Posterior vena cava (tissue), 2 donors: Measurements from ENCODE around the gene KIF1C. TPM values are rescaled to one million over a fixed set of nuclear protein-coding genes. Genes with fewer than 3 reads are reported as not detected.

Source experiments
- DNase-seq: peaks from one replicate; pipeline ENCODE4 v3.0.0-alpha.2; 2020; ENCODE audit warnings: low spot score
- intact Hi-C, 2 donors: fragments of 100-400 bp; cut with DNase I; formaldehyde crosslinking; loops; one replicate each; pipeline versions ENCODE4 v1.14.1 to v1.14.2; 2022 to 2023
- total RNA-seq, 2 donors: library from RNA; stranded (reverse); fragmentation: NEBNext Ultra II Directional; extraction: Animal tissue kit (Norgen Biotek cat#: 25700); gene quantifications; one replicate each; pipeline ENCODE4 v1.2.1, GENCODE V29; 2021
- donor health status: DM: yes; HTN: yes; CAD: no.
- donor health status: DM: yes; HTN: yes; CAD: no.

The KIF1C gene
- total RNA-seq, 2 donors from 2014 or later: 192 to 254 TPM

DNA sequence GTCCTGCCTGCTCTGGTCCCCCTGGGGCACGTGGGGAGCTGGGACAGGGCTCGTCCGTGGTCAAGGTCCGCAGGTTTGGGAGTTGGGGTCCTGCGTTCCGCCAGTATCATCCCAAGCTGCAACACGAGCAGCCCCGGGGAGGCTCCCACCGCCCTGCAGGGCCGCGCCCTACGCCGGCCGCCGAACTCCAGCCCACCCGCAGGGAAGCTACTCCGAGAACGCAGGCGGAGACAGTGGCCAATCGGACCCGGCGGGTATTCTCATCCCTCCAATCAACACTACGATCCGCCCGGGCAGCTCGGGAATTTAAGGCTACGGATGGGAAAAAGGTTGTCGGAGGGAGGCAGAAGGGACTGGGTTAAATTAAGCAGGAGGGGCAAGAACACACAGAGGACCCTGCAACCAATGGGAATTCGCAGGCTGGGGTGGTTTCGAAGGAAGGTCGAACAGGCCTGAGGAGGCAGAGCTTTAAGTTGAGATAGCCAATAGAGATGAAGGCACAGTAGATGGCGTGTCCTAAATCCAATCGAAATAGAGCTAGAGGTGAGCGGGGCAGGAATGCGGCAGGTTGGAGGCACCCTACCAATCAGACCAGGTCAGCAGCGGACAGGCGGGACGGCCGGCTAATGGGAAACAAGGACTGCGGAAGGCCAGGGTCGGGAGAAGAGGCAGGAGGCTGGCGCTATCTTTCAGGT, 30.8 kb upstream of the KIF1C start:
- intact Hi-C loops: no loop called here
- peak; percentile 99 for DNase-seq

DNA sequence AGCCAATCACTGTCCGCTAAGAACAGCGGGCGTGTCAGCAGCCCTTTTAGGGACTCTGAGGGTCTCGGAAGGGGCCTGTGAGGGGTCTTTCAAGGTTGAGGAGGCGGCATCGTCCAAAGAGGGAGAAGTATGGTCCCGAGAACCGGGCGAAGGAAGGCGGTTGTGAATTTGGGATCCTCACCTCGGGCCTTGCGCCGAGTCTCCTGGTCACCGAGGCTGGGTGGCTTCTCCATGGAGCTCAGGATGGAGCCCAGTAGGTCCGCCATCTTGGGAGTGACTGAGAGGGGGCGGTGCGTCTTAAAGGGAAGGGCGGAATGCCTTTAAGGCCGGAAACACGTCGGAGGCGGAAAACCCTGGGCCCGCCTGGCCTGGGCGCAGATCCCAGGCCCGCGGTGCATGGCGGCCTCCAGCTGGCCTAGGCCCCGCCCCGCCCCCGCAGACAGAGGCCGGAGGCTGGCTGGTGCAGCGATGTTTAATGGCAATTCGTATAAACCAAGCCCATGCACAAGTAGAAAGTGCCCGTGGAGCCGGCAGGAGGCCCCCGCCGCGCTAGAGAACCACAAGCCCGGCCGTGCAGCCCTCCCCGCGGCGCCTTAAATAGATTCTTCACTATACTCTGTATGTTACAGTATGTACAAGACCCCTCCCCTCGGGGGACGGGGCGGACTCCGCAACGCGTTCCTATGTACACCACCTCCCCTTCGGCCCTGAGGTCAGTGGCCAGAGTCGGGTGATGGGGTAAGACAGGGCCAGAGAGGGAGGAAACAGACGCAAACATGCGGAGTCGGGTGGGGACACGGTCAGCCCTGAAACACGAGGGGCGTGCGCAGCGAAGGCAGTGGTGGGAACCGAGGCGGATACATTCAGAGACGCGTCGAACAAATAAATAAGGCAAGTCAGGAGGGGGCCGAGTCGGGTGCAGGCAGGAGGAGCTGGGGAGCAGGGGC, 29.9 kb upstream of the KIF1C start, which contains the start of gene SPAG7:
TSS of gene SPAG7 (minus strand) at position 279 of the 947 bp plus-strand sequence. CDS start at position 266, 13 bp downstream.
- intact Hi-C loops: no loop called here
- peak; percentile 98 for DNase-seq

DNA sequence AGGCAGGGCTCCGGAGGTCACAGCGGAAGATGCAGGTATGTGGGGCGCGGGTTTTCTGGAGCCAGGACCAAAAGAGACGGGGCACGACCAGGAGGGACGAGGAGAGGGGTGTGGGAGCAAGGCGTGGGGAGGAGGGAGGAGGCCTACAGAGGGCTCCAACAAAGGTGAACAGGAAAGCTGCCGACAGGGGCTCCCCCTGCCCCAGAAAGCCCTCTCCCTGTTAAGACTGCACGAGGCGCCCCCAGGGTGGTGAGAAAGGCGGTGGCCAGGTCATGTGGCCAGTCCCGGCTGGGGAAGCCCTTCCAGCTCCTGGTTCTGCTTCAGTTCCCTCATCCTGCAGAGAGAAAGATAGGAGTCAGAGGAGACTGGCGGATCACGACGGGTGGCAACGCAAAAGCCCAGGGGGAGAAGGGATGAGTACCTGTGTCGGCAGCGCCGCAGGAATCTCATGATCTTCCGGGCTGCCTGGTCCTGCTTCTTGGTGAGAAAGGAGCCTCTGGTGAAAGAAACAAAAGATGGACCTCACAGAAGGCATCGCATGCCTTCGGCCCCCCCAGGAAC, 29.2 kb upstream of the KIF1C start:
- intact Hi-C loops: no loop called here
- DNase-seq: no peak

DNA sequence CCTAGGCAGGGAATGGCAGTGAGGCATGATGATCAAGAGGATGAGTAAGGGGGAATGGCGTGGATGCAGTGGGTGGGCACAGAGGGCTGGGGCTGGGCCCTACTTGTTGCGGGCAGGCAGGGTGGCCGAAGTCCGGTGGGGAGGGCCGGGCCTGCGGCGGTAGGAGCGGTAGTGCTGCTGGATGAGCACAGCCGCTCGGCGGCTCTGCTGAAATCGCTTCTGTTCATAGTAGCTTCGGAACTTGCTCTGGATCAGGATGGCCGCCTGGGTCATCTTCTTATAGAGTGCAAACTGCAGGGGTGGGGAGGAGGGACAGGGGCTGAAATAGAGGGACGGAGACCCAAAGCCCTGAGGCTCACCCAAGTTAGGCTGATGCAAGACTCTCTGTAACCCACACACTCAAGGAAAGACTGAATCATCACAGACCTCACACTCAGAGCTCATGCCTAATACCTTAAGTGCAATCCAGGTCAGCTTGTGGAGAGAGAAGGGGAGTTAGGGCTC, 28.7 kb upstream of the KIF1C start:
- no peak for DNase-seq
- intact Hi-C loops: no loop called here

DNA sequence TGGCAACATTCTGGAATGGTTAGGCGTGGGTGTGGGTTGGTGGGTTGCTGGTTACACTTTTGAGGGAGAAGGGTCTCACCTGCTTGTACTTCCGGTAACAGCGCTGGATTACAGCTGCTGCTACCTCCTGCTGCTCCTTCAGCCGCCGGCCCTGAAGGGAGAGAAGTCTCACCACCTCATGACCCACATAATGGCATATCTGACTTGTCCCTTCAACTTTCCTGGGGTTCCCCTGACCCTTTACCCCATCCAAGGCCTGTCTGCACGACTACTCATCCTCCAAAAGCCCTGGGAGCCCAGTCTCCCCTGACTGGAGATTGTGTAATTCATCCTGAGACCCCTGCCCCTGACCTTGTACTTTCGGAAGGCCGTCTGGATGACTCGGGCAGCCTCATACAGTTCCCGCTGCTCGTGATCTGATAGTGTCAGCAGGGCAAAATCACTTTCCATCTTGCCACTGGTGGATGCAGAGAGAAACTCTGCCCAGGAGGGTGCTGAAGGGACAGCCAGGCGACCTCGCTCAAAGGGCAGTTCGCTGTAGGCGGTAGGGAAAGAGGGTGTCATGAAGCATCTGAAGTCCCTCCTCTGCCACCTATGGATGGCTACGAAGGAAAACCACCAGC, 28.1 kb upstream of the KIF1C start:
- DNase-seq: no peak
- intact Hi-C loops: no loop called here

DNA sequence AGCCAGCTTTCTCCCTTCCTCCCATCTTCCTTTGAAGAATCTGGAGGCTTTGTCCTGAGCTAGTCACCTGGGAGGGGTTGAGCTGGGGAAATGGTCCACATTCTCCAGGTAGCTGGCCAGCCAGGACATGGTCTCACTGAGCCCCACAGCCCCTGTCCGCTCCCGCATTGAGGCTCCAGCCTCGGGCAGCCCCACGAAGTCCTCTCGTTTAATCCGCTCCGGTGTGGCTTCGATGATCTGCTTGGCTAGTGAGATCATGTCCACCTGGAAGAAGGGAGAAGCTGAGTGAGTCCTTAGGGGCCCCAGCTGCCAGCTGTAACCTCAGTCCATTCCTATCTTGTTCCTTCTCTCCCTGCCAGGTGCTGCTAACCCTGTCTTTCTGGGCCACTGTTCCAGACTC, 27.5 kb upstream of the KIF1C start:
- intact Hi-C loops: no loop called here
- DNase-seq: no peak

DNA sequence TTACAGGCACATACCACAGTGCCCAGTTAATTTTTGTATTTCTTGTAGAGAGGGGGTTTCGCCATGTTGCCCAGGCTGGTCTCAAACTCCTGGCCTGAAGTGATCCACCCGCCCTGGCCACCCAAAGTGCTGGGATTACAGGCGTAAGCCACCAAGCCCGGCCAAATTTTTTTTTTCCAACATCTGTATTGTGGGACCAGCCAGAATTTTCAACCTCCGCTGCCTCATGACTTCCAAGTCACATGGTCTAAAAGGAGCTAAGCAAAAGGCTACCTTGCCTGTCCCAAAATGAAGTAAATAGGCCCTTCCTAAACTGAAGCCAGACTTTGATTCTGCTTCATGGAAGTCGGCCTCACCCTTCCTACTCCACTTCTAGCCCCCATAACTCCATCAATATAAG, 25.9 kb upstream of the KIF1C start:
- intact Hi-C loops: no loop called here
- DNase-seq: no peak

DNA sequence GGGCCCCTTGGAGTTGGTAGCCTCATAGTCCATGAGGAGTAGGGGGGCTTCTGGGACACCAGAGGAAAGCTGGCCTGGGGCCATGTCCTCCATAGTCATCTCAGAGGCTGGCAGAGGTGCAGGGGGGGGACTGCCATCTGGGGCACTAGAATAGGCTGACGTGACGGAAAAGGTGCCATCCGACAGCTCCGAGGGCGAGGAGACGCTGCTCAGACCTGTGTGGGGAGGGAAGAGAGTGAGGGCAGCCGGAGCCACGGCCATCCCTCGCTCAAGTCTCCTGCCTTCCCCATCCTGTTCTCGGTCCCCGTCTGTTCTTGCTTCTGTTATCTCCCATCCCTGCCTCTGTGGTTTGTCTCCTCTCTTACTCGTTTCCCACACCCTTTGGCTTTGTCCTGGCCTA, 25.4 kb upstream of the KIF1C start:
- intact Hi-C loops: no loop called here
- DNase-seq: no peak

DNA sequence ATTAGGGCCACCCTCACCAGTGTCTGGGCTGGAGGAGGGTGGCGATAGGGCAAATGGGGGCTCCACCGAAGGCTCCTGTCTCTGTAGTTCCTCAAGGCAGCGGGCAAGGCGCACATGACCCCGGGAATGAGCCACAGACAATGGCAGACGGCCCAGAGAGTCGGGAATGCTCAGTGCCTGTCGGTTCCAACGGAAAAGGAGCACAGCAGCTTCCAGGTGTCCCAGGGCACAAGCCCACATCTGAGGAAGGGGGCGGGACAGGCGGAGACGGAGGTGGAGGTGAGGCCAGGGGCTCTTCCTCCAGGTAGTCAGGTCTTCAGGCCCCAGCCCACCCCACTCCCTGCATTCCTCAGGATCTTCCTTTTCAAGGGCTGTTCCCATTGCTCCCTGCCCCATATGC, 25.0 kb upstream of the KIF1C start:
- intact Hi-C loops: no loop called here
- no peak for DNase-seq

DNA sequence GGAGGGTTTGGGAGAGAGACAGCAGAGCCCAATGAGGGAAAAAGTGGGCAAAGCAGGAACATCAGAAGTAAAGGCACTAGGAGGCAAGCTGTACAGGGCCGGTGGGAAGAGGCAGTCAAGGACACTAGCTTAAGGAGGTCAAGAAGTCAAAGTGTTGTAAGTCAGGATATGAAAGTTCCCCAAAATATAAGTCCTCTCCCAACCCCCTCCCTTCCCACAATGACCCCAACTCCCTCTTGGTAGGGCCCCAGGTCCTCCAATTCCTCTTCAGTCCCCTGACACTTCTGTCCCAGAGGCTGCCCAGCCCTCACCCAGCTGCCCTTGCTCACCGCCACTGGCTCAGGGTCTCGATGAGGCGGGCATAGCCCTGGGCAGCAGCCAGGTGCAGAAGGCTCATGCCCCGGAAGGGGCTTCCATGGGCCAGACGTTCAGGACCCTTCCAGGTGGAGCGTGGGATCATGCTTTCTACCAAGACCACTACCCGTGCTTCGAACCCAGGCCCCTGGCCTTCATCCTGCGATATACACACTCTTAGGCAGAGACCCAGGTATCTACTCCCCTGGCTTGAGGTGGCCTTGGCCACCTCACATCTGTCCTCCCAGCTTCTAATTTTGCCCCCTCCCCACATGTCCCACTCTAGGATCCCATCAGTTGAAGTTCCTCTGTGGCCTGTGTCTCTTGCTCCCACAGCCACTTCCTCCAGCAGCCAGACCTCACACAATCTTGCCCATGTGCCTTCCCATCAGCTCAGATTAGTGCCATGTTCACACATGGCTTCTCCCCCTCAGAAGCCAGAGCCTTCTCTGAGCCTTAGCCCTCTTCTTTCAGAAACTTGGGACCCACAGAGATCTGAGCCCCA, 24.3 kb upstream of the KIF1C start:
- DNase-seq: no peak
- intact Hi-C loops: no loop called here

DNA sequence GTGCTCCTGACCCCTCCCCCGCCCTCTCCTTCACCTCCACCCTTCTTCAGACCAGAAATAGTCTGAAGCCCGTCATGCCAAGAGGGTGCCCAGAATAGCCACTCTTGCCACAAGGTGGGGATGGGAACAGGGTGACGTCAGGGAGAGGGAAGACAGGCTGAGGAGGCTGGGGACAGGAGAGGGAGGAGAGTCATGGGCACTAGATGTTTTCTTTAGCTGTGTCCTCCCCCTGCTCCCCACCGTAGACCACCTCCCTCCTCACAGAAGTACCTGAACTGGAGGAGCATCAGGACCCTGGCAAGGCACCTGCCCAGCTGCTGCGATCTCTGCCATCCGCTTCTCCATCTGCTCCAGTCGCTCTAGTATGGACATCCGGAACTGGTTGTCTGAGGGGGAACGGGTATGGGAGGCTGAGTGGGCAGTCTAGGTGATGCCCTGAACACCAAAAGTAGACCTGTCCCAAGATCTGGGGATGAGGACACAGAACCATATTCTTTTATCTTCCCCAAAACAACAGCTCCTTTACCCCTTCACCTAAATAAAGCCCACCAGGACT, 23.6 kb upstream of the KIF1C start:
- intact Hi-C loops: no loop called here
- DNase-seq: no peak

DNA sequence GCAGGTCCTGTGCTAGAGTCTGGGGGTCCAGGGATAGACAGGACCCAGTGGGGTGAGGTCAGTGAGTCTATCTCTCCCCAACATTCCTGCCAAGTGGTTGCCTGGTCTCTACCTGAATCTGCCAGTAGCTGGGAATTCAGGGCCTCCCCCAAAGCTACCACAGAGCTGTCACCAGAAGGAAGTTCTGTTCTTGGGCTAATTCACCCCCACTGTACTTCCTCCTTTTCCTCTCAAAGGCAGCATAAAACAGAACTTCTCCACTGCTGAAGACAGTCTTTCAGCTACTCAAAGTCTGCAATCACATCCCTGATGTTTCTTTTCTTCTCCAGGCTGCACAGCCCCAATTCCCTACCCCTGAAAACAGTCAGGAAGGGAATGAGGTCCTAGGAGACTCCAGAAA, 19.0 kb upstream of the KIF1C start:
- intact Hi-C loops: no loop called here
- no peak for DNase-seq

DNA sequence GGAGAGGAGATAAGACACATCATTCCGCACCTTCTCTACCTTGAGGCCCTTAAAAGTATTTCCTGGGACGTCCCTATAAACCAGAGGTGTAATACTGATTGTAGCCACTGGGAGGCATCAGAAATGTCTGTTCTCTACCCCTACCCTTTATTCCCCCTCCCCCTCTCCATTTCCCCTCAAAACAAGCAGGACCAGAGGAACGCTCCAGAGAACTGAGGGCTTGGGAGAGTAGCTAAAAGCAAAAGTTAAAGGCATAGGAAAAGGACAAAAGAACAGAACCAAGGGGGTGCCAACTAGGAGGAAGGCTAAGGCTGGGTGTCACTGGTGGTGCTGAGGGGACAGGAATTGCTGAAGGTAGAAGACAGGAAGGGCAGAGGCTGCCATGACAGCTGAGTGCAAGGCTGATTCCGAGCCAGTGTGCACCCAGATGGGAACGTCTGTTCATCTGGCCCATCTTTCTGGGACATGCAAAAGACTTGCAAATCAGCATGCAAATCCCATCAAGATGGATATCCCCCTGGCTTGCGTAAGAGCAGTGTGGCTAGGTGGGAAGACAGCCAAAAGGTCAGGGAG, 17.0 kb upstream of the KIF1C start:
- no peak for DNase-seq

DNA sequence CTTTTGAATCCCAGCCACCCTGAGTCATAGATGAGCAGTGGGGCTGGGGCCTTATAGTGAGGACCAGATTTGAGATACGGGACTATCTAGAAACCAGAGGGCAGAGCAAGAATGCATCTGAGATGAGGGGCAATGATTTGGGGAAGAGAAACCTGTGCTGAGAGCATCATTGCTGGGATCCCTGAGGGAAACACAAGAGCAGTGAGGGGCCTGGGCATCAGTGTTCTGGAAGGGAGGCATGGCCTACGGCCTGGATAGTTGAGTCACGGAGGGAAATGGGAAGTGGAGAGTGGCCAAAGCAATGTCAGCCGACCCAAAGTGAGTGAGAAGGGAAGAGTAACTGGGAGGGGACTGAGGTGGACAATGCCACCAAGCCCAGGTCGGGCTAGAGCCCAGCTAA, 15.4 kb upstream of the KIF1C start:
- intact Hi-C loops: no loop called here

More for the DNA sequence above, 17.0 kb upstream of the KIF1C start:
- intact Hi-C loops: no loop called here

DNA sequence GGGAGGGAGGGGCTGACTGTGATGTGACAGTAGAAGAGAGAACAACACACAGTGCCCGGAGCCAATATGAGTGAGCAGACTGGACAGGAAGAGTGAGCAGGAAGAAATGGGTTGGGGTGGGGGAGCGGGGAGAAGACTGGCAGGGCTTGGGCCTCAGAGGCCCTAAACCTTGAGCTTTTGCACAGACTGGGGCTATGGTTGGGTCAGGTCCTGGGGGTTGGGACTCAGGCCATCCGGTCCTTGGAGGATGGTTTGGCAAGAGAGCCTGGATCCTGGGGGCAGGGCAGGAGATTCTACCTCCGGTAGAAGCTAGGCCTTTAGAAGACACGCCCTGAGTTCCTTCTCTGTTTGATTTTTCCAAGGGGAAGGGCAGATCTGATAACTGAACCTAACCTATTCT, 11.3 kb upstream of the KIF1C start:
- no peak for DNase-seq
- intact Hi-C loops: no loop called here

More for the DNA sequence above, 15.4 kb upstream of the KIF1C start:
- DNase-seq: no peak

DNA sequence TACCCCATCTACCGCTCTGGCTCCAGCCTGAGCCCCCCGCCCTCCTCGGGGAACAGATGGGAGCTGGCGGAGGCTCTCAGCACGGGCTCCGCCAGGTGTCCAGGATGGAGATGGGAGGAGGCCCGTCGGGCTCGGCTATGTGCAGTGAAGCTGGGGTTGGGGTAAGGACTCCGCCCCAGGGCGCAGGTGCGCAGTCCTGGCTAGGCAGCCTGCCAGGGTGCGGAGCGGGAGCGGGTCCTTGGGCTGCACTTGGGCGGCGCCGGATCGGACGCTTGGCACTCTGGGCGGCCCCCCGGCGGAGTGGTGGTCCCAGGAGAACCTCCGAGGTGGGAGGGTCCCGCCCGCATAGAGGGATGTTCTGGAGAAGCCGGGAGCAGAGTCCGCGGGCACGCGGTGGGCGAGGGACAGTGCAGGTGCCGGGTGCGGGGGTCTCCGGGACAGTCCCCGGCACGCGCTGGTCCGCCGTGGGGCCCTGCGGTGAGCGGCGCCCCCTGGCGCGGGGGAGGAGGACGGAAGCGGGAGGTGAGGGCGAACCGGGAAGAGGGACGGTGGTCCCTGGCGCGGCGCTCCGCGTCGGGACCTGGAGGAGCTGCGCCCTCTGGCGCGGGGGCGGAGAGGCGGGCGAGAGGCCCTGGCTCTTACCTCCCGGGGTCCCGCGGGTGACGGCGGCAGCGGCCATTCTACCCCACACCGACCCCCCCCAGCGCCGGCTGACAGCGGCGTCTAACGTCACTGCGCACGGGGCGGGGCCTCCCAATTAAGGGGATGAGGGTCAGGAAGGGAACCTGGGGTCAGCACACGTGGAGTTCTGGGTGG, 10.6 kb upstream of the KIF1C start, which contains the start of gene CAMTA2:
TSS of gene CAMTA2 (minus strand) at position 725 of the 816 bp plus-strand sequence. CDS start 1,453 bp downstream, outside the sequence.
- intact Hi-C loops: no loop called here
- DNase-seq: peak; percentile 97
